HEK293 (cell line): ENCODE data around the gene THBS2.

Experiments used
- CTCF ChIP-seq: fragments of 450-650 bp; formaldehyde crosslinking; IDR thresholded peaks from 2 replicates; pipeline ENCODE4 v1.5.1; 2016; ENCODE audit warnings: missing biosample characterization, missing genetic modification characterization
- HIC1 ChIP-seq: fragments of 450-650 bp; formaldehyde crosslinking; IDR thresholded peaks from 2 replicates; pipeline ENCODE4 v1.5.1; 2016; ENCODE audit warnings: missing biosample characterization, missing genetic modification characterization
- TCF7L2 ChIP-seq: IDR thresholded peaks from 2 replicates; pipeline ENCODE4 v1.6.1; 2011; ENCODE audit warnings: low read depth, mild to moderate bottlenecking, inconsistent platforms, low read length, moderate library complexity, borderline replicate concordance
- TRIM28 ChIP-seq: IDR thresholded peaks from 2 replicates; pipeline ENCODE4 v1.6.1; 2011; ENCODE audit warnings: low read length, control low read depth, borderline replicate concordance
- ZBTB21 ChIP-seq: fragments of 450-650 bp; formaldehyde crosslinking; IDR thresholded peaks from 2 replicates; pipeline ENCODE4 v1.5.1; 2017; ENCODE audit warnings: missing biosample characterization, missing genetic modification characterization
- ZBTB6 ChIP-seq: fragments of 450-650 bp; formaldehyde crosslinking; IDR thresholded peaks from 2 replicates; pipeline ENCODE4 v1.5.1; 2017; ENCODE audit warnings: missing biosample characterization, missing genetic modification characterization
- ZNF184 ChIP-seq: fragments of 450-650 bp; IDR thresholded peaks from 2 replicates; pipeline ENCODE4 v1.5.1; 2018; ENCODE audit warnings: missing biosample characterization, mild to moderate bottlenecking, missing genetic modification characterization
- ZNF24 ChIP-seq: fragments of 450-650 bp; formaldehyde crosslinking; IDR thresholded peaks from 2 replicates; pipeline ENCODE4 v1.5.1; 2016; ENCODE audit warnings: missing biosample characterization, missing genetic modification characterization
- ZNF362 ChIP-seq: fragments of 450-650 bp; formaldehyde crosslinking; IDR thresholded peaks from 2 replicates; pipeline ENCODE4 v1.5.1; 2016; ENCODE audit warnings: missing biosample characterization, missing genetic modification characterization
- ZNF571 ChIP-seq: fragments of 450-650 bp; formaldehyde crosslinking; IDR thresholded peaks from 2 replicates; pipeline ENCODE4 v1.5.0; 2017; ENCODE audit warnings: missing biosample characterization, missing genetic modification characterization
- ZNF623 ChIP-seq: fragments of 450-650 bp; formaldehyde crosslinking; IDR thresholded peaks from 2 replicates; pipeline ENCODE4 v1.5.1; 2016; ENCODE audit warnings: missing biosample characterization, missing genetic modification characterization
- ZNF664 ChIP-seq: fragments of 450-650 bp; formaldehyde crosslinking; IDR thresholded peaks from 2 replicates; pipeline ENCODE4 v1.5.1; 2016; ENCODE audit warnings: missing biosample characterization, missing genetic modification characterization

DNA sequence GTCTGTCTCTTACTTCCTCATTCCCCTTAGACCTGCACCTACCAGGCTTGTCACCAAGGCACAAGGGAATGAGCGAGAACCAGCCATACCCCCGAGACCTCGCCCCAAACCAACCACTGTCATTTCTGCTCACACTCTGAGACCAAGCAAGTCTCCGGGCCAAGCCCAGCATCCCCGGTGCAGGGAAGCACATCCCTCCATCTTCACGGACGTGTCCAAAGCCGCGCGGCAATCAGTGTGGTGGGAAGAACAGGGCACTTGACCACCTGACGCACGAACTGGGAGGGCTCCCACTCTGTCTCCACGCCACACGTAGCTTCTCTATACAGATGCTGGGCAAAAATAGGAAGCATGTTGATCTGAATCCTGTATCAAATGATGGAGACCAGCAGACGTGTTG lies 28.4 kb upstream of the THBS2 start:
- no peak for TF ChIP-seq CTCF
- no peak for TF ChIP-seq ZNF362 (tag by site-specific recombination)
- no peak for TF ChIP-seq HIC1 (tag by site-specific recombination)
- TF ChIP-seq ZBTB6 (tag by site-specific recombination) = no peak
- no peak for TF ChIP-seq ZNF184 (tag by site-specific recombination)
- TF ChIP-seq ZNF623 = no peak
- no peak for TF ChIP-seq TRIM28
- TF ChIP-seq ZNF571 (tag by site-specific recombination) = no peak
- no peak for TF ChIP-seq ZBTB21 (tag by site-specific recombination)
- no peak for TF ChIP-seq TCF7L2
- TF ChIP-seq ZNF24 (tag by site-specific recombination) = no peak
- no peak for TF ChIP-seq ZNF664 (tag by site-specific recombination)
